Tibial nerve (tissue), 3 donors: ENCODE results near the gene NXPE1.

Experiments used
- CTCF ChIP-seq, 5 experiments: fragments of 200-600 bp in 3 of 5; fragments of 450-650 bp in 2 of 5; sonication (generic) in 3 of 5; IDR thresholded peaks; one replicate each; pipeline ENCODE4 v1.5.1; 2016 to 2019; ENCODE audit warnings: antibody characterized with exemption in 5 of 5, mild to moderate bottlenecking in 3 of 5, moderate library complexity in 2 of 5
- POLR2A ChIP-seq, 2 donors: fragments of 450-650 bp; IDR thresholded peaks; one replicate each; pipeline ENCODE4 v1.6.1; 2017; ENCODE audit warnings: antibody characterized with exemption in 2 of 2, mild to moderate bottlenecking in 2 of 2, moderate library complexity in 2 of 2

DNA sequence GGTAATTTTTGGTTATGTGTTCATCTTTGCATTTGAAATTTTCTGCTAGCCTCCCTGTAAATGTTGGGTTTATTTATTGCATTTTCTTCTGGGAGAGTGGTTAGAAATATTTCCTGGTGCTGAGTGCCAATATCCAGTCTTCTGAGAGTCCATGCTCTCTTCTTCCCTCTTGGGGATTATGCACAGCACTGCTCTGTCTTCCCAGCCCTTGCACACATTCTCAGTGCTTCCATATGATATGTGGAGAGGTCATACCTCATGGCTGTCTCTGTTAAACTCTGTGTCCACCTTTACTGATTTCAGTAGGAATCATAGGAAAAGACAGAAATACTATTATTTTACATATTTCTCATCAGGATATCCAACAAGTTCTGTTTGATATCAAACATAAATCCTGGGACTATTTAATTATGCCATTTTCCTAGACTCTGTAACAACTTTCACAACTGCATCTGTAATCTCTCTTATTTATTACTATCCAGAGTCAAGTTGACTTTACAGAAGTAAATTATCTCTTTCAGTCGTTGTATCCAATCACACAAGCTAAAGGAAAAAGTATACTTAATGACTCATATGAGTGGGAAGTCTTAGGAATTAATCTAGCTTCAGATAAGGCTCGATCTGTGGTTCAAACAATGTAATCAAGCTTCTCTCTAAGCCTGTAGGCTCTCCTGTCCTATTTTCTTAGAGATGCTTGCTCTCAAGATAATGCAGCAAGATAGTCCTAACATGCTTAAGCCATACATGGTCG, 2.7 kb upstream of the NXPE1 start:
- TF ChIP-seq CTCF (IDR thresholded peaks at IDR 0.05) = no peak
- TF ChIP-seq POLR2A (IDR thresholded peaks at IDR 0.05) = no peak
